Peyer's patch (tissue), 4 donors: ENCODE data around the gene UGT1A3. TPM values are rescaled to one million over a fixed set of nuclear protein-coding genes. Genes with fewer than 3 reads are reported as not detected.
"Not testable (repeated sequence)": the region's sequence is repeated elsewhere in the genome, so short reads cannot be mapped to it uniquely, and the experiment has no call there.

Source experiments
- DNase-seq, 3 donors: peaks; one replicate each; pipeline ENCODE4 v3.0.0-alpha.2; 2017 to 2019
- H3K27ac ChIP-seq, 4 donors: fragments of 200-600 bp; sonication (generic); one replicate each; pipeline ENCODE4 v1.5.1; 2016 to 2019
- H3K27me3 ChIP-seq, 2 donors: fragments of 200-600 bp; sonication (generic); one replicate each; pipeline ENCODE4 v1.5.1; 2019
- H3K36me3 ChIP-seq, 3 donors: fragments of 200-600 bp; sonication (generic); one replicate each; pipeline ENCODE4 v1.5.1; 2016 to 2019
- H3K4me1 ChIP-seq, 4 donors: fragments of 200-600 bp; sonication (generic); one replicate each; pipeline ENCODE4 v1.5.1; 2016 to 2019
- H3K4me3 ChIP-seq, 4 donors: fragments of 200-600 bp; sonication (generic); 1 replicate in 3 of 4; 2 replicates in 1 of 4; pipeline ENCODE4 v1.5.1; 2016 to 2019; ENCODE audit warnings: mild to moderate bottlenecking in 1 of 4
- H3K9me3 ChIP-seq, 4 donors: fragments of 200-600 bp; sonication (generic); one replicate each; pipeline ENCODE4 v1.5.1; 2016 to 2019; ENCODE audit warnings: mild to moderate bottlenecking in 1 of 4
- POLR2A ChIP-seq, 2 donors: fragments of 450-650 bp; IDR thresholded peaks; one replicate each; pipeline ENCODE4 v1.5.1; 2017; ENCODE audit warnings: antibody characterized with exemption in 2 of 2, mild to moderate bottlenecking in 2 of 2, moderate library complexity in 2 of 2
- total RNA-seq, 4 donors: library from RNA; depleted of rRNA; stranded (reverse); fragments of >200 nt; gene quantifications; one replicate each; pipeline ENCODE4 v1.1.0, GENCODE V29; 2016
- TF ChIP-seq, protein P1 (sequence below), 6 experiments: fragments of 450-650 bp in 4 of 6; fragments of 200-600 bp in 2 of 6; sonication (generic) in 1 of 6; IDR thresholded peaks; one replicate each; pipeline ENCODE4 v1.5.1; 2017 to 2019; ENCODE audit warnings: antibody characterized with exemption in 6 of 6, mild to moderate bottlenecking in 3 of 6, moderate library complexity in 1 of 6

Gene UGT1A3
- total RNA-seq, 4 donors from 2014 or later, result 5.8 to 21.7 (median 6.3) TPM; not detected in 1

DNA sequence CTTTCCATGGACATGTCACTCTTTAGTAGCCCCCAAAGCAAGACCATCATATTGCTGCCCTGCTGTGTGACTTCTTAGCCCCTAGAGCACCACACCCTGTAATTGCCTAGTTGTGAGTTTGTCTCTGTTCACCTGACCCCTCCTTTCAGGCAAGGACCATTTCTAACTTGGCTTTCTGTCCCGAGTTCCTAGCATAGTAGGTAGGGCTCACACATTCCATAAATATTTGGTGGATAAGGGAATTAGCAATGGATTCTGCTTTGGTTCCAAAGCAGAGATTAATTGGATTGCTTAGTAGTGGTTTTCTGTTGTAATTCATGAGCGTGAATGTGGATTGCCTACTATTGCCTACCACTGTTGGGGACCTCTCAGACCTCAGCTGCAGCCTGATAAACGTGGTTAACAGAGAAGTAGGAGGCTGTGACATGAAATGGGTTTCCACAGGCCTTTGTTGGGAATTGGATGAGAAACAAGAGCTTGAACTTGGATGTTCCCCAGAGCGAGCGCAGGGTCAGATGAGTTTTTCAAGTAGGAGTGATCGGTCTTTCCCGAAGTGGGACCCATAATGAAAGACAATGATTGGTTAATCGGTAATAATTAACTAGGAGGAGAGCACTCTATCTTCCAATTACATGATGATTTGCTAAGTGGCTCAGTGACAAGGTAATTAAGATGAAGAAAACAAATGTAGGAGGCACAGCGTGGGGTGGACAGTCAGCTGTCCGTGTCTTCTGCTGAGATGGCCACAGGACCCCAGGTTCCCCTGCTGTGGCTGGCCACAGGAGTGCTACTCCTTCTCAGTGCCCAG lies 17.8 kb downstream of the UGT1A3 start:
- no peaks in the 10 kb centered on the region for H3K36me3 ChIP-seq
- H3K9me3 ChIP-seq, result peaks cover 0 to 4% (median 2%) of the 10 kb centered on the region in 4 donors
- H3K27me3 ChIP-seq, result no peaks in the 10 kb centered on the region
- no peak overlapping the region for H3K4me3 ChIP-seq
- no peaks in the 10 kb centered on the region for H3K4me1 ChIP-seq
- no peak for TF ChIP-seq POLR2A (IDR thresholded peaks at IDR 0.05)
- TF ChIP-seq, protein P1, sequence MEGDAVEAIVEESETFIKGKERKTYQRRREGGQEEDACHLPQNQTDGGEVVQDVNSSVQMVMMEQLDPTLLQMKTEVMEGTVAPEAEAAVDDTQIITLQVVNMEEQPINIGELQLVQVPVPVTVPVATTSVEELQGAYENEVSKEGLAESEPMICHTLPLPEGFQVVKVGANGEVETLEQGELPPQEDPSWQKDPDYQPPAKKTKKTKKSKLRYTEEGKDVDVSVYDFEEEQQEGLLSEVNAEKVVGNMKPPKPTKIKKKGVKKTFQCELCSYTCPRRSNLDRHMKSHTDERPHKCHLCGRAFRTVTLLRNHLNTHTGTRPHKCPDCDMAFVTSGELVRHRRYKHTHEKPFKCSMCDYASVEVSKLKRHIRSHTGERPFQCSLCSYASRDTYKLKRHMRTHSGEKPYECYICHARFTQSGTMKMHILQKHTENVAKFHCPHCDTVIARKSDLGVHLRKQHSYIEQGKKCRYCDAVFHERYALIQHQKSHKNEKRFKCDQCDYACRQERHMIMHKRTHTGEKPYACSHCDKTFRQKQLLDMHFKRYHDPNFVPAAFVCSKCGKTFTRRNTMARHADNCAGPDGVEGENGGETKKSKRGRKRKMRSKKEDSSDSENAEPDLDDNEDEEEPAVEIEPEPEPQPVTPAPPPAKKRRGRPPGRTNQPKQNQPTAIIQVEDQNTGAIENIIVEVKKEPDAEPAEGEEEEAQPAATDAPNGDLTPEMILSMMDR (IDR thresholded peaks at IDR 0.05), result no peak
- no peak for DNase-seq
- peak overlapping the region in 1 of 4 donors; percentile 65 for H3K27ac ChIP-seq

DNA sequence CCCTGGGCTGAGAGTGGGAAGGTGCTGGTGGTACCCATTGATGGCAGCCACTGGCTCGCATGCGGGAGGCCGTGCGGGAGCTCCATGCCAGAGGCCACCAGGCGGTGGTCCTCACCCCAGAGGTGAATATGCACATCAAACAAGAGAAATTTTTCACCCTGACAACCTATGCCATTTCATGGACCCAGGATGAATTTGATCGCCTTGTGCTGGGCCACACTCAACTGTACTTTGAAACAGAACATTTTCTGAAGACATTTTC lies 18.4 kb downstream of the UGT1A3 start:
- Histone ChIP-seq H3K4me1 (no peaks in the 10 kb centered on the region), H3K9me3 (peaks cover 0 to 4% (median 2%) of the 10 kb centered on the region in 4 donors), H3K27me3 (no peaks in the 10 kb centered on the region), H3K4me3 (no peak overlapping the region), H3K27ac (no peak overlapping the region), H3K36me3 (no peaks in the 10 kb centered on the region)
- TF ChIP-seq, protein P1 (IDR thresholded peaks at IDR 0.05), result no peak
- TF ChIP-seq POLR2A (IDR thresholded peaks at IDR 0.05), result no peak
- DNase-seq, result no peak

DNA sequence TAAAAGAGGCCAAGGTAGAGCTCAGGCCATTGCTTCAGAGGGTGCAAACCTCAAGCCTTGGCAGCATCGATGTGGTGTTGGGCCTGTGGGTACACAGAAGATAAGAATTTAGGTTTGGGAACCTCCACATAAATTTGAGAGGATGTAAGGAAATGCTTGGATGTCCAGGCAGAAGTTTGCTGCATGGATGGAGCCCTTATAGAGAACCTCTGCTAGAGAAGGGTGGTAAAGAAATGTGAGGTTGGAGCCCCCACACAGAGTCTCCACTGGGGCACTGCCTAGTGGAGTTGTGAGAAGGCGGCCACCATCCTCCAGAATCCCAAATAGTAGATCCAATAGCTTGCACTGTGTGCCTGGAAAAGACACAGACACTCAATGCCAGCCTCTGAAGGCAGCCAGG lies 21.8 kb downstream of the UGT1A3 start:
- not testable (repeated sequence) for H3K36me3 ChIP-seq, H3K9me3 ChIP-seq, DNase-seq, H3K4me1 ChIP-seq, H3K27me3 ChIP-seq, H3K4me3 ChIP-seq
- H3K27ac ChIP-seq, result peak overlapping the region in 3 of 4 donors; percentile 32 to 72 (median 71)

DNA sequence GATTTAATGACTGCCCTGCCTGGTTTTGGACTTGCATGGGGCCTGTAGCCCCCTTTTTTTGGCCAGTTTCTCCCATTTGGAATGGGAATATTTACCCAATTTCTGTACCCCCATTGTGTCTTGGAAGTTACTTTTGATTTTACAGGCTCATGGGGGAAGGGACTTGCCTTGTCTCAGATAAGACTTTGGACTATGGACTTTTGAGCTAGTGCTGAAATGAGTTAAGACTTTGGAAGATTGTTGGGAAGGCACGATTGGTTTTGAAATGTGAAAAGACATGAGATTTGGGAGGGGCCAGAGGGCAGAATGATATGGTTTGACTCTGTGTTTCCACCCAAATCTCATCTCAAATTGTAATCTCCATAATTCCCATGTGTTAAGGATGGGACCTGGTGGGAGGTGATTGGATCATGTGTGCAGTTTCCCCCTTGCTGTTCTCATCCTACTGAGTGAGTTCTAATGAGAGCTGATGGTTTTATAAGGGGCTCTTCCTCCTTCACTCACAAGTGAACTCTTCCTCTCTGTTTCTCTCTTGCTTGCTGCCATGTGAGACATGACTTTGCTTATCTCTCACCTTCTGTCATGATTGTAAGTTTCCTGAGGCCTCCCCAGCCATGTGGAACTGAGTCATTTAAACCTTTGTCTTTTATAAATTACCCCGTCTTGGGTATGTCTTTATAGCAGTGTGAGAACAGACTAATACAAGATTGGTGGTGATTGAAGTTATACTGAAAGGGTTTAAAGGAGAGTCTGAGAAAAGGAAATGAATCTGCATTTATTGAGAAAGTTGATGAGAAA lies 22.6 kb downstream of the UGT1A3 start:
- not testable (repeated sequence) for H3K36me3 ChIP-seq, DNase-seq, H3K4me1 ChIP-seq, H3K4me3 ChIP-seq, H3K9me3 ChIP-seq, H3K27me3 ChIP-seq
- peak overlapping the region in 3 of 4 donors; percentile 43 to 72 (median 71) for H3K27ac ChIP-seq

DNA sequence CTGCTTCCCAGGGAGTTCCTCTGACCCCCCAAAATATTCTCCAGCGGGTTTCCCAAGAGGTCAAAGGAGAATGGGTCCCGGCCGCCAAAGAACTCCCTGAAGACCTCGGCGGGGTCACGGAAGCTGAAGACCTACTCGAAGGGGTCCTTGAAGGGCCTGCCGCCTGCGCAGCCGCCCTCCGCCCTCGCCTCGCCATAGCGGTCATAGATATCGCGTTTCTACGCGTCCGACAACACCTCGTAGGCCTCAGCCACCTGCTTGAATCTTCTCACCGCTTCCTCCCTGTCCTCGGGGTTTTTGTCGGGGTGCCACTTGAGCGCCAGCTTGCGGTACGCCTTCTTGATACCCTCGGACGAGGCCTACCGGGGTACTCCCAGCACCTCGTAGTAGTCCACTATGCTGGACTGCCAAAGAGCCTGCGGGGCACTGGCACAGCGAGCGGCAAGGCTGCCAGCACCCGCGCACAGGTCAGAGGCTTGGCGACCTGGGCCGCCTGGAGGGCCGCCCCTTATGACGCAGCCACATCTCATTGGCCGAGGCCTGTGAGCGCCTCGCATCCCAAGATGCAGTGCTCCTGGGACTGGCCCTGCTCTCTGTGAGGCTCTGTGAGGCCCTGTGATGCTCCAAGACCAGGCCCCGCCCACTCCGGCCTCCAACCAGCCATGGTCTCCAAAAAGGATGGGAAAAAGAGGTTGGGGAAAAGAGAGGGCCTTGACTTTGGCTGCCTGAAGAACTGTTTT lies 26.2 kb downstream of the UGT1A3 start:
- H3K9me3 ChIP-seq, result peaks cover 0 to 4% (median 2%) of the 10 kb centered on the region in 4 donors
- no peaks in the 10 kb centered on the region for H3K27me3 ChIP-seq
- H3K27ac ChIP-seq, result no peak overlapping the region
- TF ChIP-seq, protein P1 (IDR thresholded peaks at IDR 0.05), result no peak
- no peak for TF ChIP-seq POLR2A (IDR thresholded peaks at IDR 0.05)
- DNase-seq, result no peak
- H3K4me3 ChIP-seq, result no peak overlapping the region
- H3K4me1 ChIP-seq, result peaks cover 0 to 14% (median 3%) of the 10 kb centered on the region in 4 donors
- H3K36me3 ChIP-seq, result no peaks in the 10 kb centered on the region

DNA sequence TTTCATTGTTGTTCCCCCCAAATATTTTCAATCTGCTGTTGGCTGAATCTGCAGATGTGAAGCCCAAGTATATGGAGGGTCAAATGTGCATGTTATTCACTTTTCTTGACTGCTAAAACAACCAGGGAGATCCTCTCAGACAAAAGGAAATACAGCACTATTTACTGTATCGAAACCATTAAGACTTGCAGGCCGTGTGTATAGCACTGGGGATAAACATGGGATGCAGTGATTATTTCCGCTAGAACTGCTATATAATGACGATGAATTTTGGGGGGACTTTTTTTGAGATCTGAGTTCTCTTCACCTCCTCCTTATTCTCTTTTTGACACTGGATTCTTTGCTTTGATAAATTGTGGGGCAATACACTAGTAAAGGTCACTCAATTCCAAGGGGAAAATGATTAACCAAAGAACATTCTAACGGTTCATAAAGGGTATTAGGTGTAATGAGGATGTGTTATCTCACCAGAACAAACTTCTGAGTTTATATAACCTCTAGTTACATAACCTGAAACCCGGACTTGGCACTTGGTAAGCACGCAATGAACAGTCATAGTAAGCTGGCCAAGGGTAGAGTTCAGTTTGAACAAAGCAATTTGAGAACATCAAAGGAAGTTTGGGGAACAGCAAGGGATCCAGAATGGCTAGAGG lies 27.7 kb downstream of the UGT1A3 start:
- Histone ChIP-seq H3K4me3 (no peak overlapping the region), H3K27me3 (no peaks in the 10 kb centered on the region), H3K9me3 (no peaks in the 10 kb centered on the region), H3K27ac (peak overlapping the region in 2 of 4 donors; percentile 34 to 67), H3K4me1 (peaks cover 0 to 26% (median 3%) of the 10 kb centered on the region in 4 donors), H3K36me3 (no peaks in the 10 kb centered on the region)
- peak in 1 of 3 donors; percentile 58 for DNase-seq
- TF ChIP-seq, protein P1 (IDR thresholded peaks at IDR 0.05), result no peak
- TF ChIP-seq POLR2A (IDR thresholded peaks at IDR 0.05), result no peak
